ENCODE measurements around the gene HHATL.

HHATL gene

GRCh38 chr3:42682301-42683070 lies 20.1 kb downstream of the HHATL start:
- DNase-seq, result no peak

GRCh38 chr3:42681361-42682038 lies 21.1 kb downstream of the HHATL start:
- DNase-seq, result no peak

- DNase-seq, result no peak
These were observed 21.8 kb downstream of the HHATL start for GRCh38 chr3:42680806-42681205.

- DNase-seq, result no peak
These were observed 22.3 kb downstream of the HHATL start for GRCh38 chr3:42680271-42680670.

- no peak for DNase-seq
These were observed 24.2 kb downstream of the HHATL start for GRCh38 chr3:42678447-42678846.

GRCh38 chr3:42675909-42676308 lies 26.7 kb downstream of the HHATL start:
- no peak for DNase-seq

- DNase-seq, result no peak
These were observed 28.5 kb downstream of the HHATL start for GRCh38 chr3:42674146-42674545.

- no peak for DNase-seq
These were observed 29.5 kb downstream of the HHATL start for GRCh38 chr3:42673082-42673481.

- no peak for DNase-seq
These were observed 30.1 kb downstream of the HHATL start for GRCh38 chr3:42672515-42672914.

GRCh38 chr3:42670670-42671069 lies 31.9 kb downstream of the HHATL start:
- DNase-seq, result no peak

- no peak for DNase-seq
These were observed 32.5 kb downstream of the HHATL start for GRCh38 chr3:42670051-42670576.

- DNase-seq, result no peak
These were observed 33.8 kb downstream of the HHATL start for GRCh38 chr3:42668793-42669217.

- DNase-seq, result no peak
These were observed 34.2 kb downstream of the HHATL start for GRCh38 chr3:42668413-42668760.

GRCh38 chr3:42667523-42668412 lies 34.8 kb downstream of the HHATL start:
- no peak for DNase-seq

- DNase-seq, result no peak
These were observed 35.5 kb downstream of the HHATL start for GRCh38 chr3:42667096-42667522.

GRCh38 chr3:42666577-42666998 lies 36.0 kb downstream of the HHATL start:
- no peak for DNase-seq

GRCh38 chr3:42666022-42666421 lies 36.6 kb downstream of the HHATL start:
- no peak for DNase-seq

- no peak for DNase-seq
These were observed 37.3 kb downstream of the HHATL start for GRCh38 chr3:42665050-42665878.

- DNase-seq, result no peak
These were observed 38.2 kb downstream of the HHATL start for GRCh38 chr3:42664438-42664803.

GRCh38 chr3:42663581-42664437 lies 38.8 kb downstream of the HHATL start:
- DNase-seq, result no peak

- DNase-seq, result no peak
These were observed 39.6 kb downstream of the HHATL start for GRCh38 chr3:42662813-42663535.

Data from activated CD4-positive, CD25-positive, alpha-beta regulatory T cell (primary cell).